H9 (cell line): ENCODE measurements around the gene PON2. TPM values are rescaled to one million over a fixed set of nuclear protein-coding genes. Genes with fewer than 3 reads are reported as not detected.

Source experiments
- DNase-seq: peaks from one replicate; pipeline ENCODE4 v3.0.0-alpha.2; 2017
- H2AFZ ChIP-seq: one replicate; pipeline ENCODE4 v1.6.1; 2013; ENCODE audit warnings: mild to moderate bottlenecking, low read length, control low read depth, moderate library complexity
- H2AK5ac ChIP-seq: 2 replicates; pipeline ENCODE4 v1.6.1; 2013; ENCODE audit warnings: low read length, control low read depth, mixed read lengths; ENCODE audit not compliant: insufficient read length
- H2BK120ac ChIP-seq: one replicate; pipeline ENCODE4 v1.6.1; 2013; ENCODE audit warnings: low read depth, mild to moderate bottlenecking, low read length, control low read depth, inconsistent platforms; ENCODE audit not compliant: poor library complexity, severe bottlenecking
- H2BK12ac ChIP-seq: 2 replicates; pipeline ENCODE4 v1.6.1; 2013; ENCODE audit warnings: low read length, control low read depth, mixed read lengths, low read depth; ENCODE audit not compliant: insufficient read length
- H2BK15ac ChIP-seq: 2 replicates; pipeline ENCODE4 v1.6.1; 2013; ENCODE audit warnings: low read depth, low read length, control low read depth
- H2BK20ac ChIP-seq: one replicate; pipeline ENCODE4 v1.6.1; 2013; ENCODE audit warnings: low read depth, mild to moderate bottlenecking, low read length, control low read depth, inconsistent platforms; ENCODE audit not compliant: poor library complexity, severe bottlenecking
- H2BK5ac ChIP-seq: 2 replicates; pipeline ENCODE4 v1.6.1; 2013; ENCODE audit warnings: low read length, control low read depth, mixed read lengths; ENCODE audit not compliant: insufficient read length
- H3K14ac ChIP-seq: 2 replicates; pipeline ENCODE4 v1.6.1; 2013; ENCODE audit warnings: low read length, control low read depth; ENCODE audit not compliant: insufficient read depth
- H3K18ac ChIP-seq: 2 replicates; pipeline ENCODE4 v1.6.1; 2013; ENCODE audit warnings: low read depth, mild to moderate bottlenecking, mixed read lengths, low read length, control low read depth; ENCODE audit not compliant: insufficient read length
- H3K23ac ChIP-seq: 2 replicates; pipeline ENCODE4 v1.6.1; 2013; ENCODE audit warnings: low read length, control low read depth, mixed read lengths, low read depth; ENCODE audit not compliant: insufficient read length
- H3K23me2 ChIP-seq: 2 replicates; pipeline ENCODE4 v1.6.1; 2013; ENCODE audit warnings: low read depth, mild to moderate bottlenecking, mixed read lengths, low read length, control low read depth; ENCODE audit not compliant: insufficient read length, poor library complexity, severe bottlenecking
- H3K27ac ChIP-seq: 2 replicates; pipeline ENCODE4 v1.5.1; 2013; ENCODE audit warnings: low read length, control low read depth, mixed read lengths, low read depth; ENCODE audit not compliant: insufficient read length
- H3K27me3 ChIP-seq: 2 replicates; pipeline ENCODE4 v1.6.1; 2013; ENCODE audit warnings: low read length, control low read depth, inconsistent platforms; ENCODE audit not compliant: insufficient read depth
- H3K4ac ChIP-seq: 2 replicates; pipeline ENCODE4 v1.6.1; 2013; ENCODE audit warnings: low read depth, mild to moderate bottlenecking, control low read depth, inconsistent platforms, low read length, moderate library complexity
- H3K4me1 ChIP-seq: 2 replicates; pipeline ENCODE4 v1.6.1; 2013; ENCODE audit warnings: low read length, control low read depth, inconsistent platforms; ENCODE audit not compliant: insufficient read depth
- H3K4me2 ChIP-seq: 2 replicates; pipeline ENCODE4 v1.6.1; 2013; ENCODE audit warnings: low read length, control low read depth, mixed read lengths; ENCODE audit not compliant: insufficient read length, insufficient read depth
- H3K56ac ChIP-seq: 2 replicates; pipeline ENCODE4 v1.6.1; 2013; ENCODE audit warnings: low read depth, mild to moderate bottlenecking, mixed read lengths, low read length, control low read depth; ENCODE audit not compliant: insufficient read length
- H3K79me1 ChIP-seq: 2 replicates; pipeline ENCODE4 v1.6.1; 2013; ENCODE audit warnings: low read depth, mild to moderate bottlenecking, moderate library complexity, low read length, control low read depth, inconsistent platforms; ENCODE audit not compliant: insufficient read depth, poor library complexity, severe bottlenecking
- H3K79me2 ChIP-seq: 2 replicates; pipeline ENCODE4 v1.6.1; 2013; ENCODE audit warnings: low read length, control low read depth, inconsistent platforms; ENCODE audit not compliant: insufficient read depth
- H3K9ac ChIP-seq: 2 replicates; pipeline ENCODE4 v1.6.1; 2013; ENCODE audit warnings: low read length, control low read depth, mixed read lengths; ENCODE audit not compliant: insufficient read length; ENCODE audit errors: extremely low read depth
- H3K9me3 ChIP-seq: one replicate; pipeline ENCODE4 v1.6.1; 2013; ENCODE audit warnings: low read depth, low read length, inconsistent platforms; ENCODE audit not compliant: control insufficient read depth
- H3T11ph ChIP-seq: one replicate; pipeline ENCODE4 v1.6.1; 2013; ENCODE audit warnings: mild to moderate bottlenecking, low read length, control low read depth, inconsistent platforms
- H4K20me1 ChIP-seq: one replicate; pipeline ENCODE4 v1.6.1; 2013; ENCODE audit not compliant: control insufficient read depth, insufficient read length, insufficient read depth
- H4K5ac ChIP-seq: 2 replicates; pipeline ENCODE4 v1.6.1; 2013; ENCODE audit warnings: low read depth, mild to moderate bottlenecking, mixed read lengths, low read length, control low read depth; ENCODE audit not compliant: insufficient read length
- H4K8ac ChIP-seq: replicated peaks from 2 replicates; pipeline ENCODE4 v1.6.1; 2013; ENCODE audit warnings: low read length, control low read depth, mixed read lengths, low read depth; ENCODE audit not compliant: insufficient read length
- H4K91ac ChIP-seq: 2 replicates; pipeline ENCODE4 v1.6.1; 2013; ENCODE audit warnings: low read depth, mild to moderate bottlenecking, moderate library complexity, mixed read lengths, low read length, control low read depth; ENCODE audit not compliant: insufficient read length
- H3K27ac Mint-ChIP-seq, 3 experiments: 2 replicates in 2 of 3; 3 replicates in 1 of 3; pipeline ENCODE4 v1.8.0; 2020 to 2021; ENCODE audit warnings: mixed read lengths in 3 of 3, mild to moderate bottlenecking in 1 of 3, moderate library complexity in 1 of 3
- H3K27me3 Mint-ChIP-seq: 2 replicates; pipeline ENCODE4 v1.8.0; 2021; ENCODE audit warnings: low read depth, mild to moderate bottlenecking, moderate library complexity, mixed read lengths
- H3K36me3 Mint-ChIP-seq, 3 experiments: 2 replicates in 2 of 3; 3 replicates in 1 of 3; pipeline ENCODE4 v1.8.0; 2020 to 2021; ENCODE audit warnings: low read depth in 3 of 3, mixed read lengths in 3 of 3; ENCODE audit not compliant: insufficient read depth in 1 of 3
- H3K4me1 Mint-ChIP-seq, 2 experiments: 2 replicates each; pipeline ENCODE4 v1.8.0; 2020; ENCODE audit warnings: mixed read lengths in 2 of 2
- H3K4me3 Mint-ChIP-seq, 2 experiments: 2 replicates in 1 of 2; 3 replicates in 1 of 2; pipeline ENCODE4 v1.8.0; 2020 to 2021; ENCODE audit warnings: mild to moderate bottlenecking in 2 of 2, mixed read lengths in 2 of 2, moderate library complexity in 1 of 2
- H3K9me3 Mint-ChIP-seq, 2 experiments: 2 replicates in 1 of 2; 3 replicates in 1 of 2; pipeline ENCODE4 v1.8.0; 2020; ENCODE audit warnings: mild to moderate bottlenecking in 2 of 2, mixed read lengths in 2 of 2, moderate library complexity in 1 of 2
- CTCF ChIP-seq: fragments of 200-600 bp; sonication (generic); conservative IDR thresholded peaks from 3 replicates; pipeline ENCODE4 v1.8.0; 2021; ENCODE audit warnings: antibody characterized with exemption, mild to moderate bottlenecking
- total RNA-seq: library from RNA; stranded (reverse); gene quantifications from 2 replicates; pipeline ENCODE4 v1.2.1, GENCODE V29; 2021

Gene PON2
- total RNA-seq, 1 experiment from 2014 or later: 26.7 TPM

- Mint-ChIP-seq H3K9me3 (no peaks in the 10 kb centered on the region), H3K36me3 (peaks cover 6 to 15% (median 11%) of the 10 kb centered on the region in 3 experiments), H3K4me3 (no peak overlapping the region), H3K27me3 (no peaks in the 10 kb centered on the region), H3K27ac (peak overlapping the region in 1 of 3 experiments; percentile 6; a peak in 1 of 7 replicates), H3K4me1 (peaks cover 16 to 19% of the 10 kb centered on the region in 2 experiments)
- no peak overlapping the region for H3K14ac ChIP-seq
- no peak overlapping the region for H3K56ac ChIP-seq
- no peaks in the 10 kb centered on the region; the same call in 1 of the 2 replicates for H3K4me1 ChIP-seq
- no peak overlapping the region for H4K5ac ChIP-seq
- no peak overlapping the region for H3K4me2 ChIP-seq
- H4K91ac ChIP-seq: no peak overlapping the region
- no peak overlapping the region for H3K27ac ChIP-seq
- H2BK15ac ChIP-seq: no peak overlapping the region
- H3K18ac ChIP-seq: no peak overlapping the region
- no peak overlapping the region for H2BK5ac ChIP-seq
- no peaks in the 10 kb centered on the region for H3K9me3 ChIP-seq
- H2AK5ac ChIP-seq: no peak overlapping the region
- H3K79me2 ChIP-seq: no peaks in the 10 kb centered on the region
- no peak overlapping the region for H3K9ac ChIP-seq
- no peak overlapping the region for H2AFZ ChIP-seq
- H2BK20ac ChIP-seq: no peak overlapping the region
- no peak overlapping the region for H3T11ph ChIP-seq
- H3K23ac ChIP-seq: no peak overlapping the region
- no peaks in the 10 kb centered on the region; the same call in 1 of the 2 replicates for H3K27me3 ChIP-seq
- TF ChIP-seq CTCF: no peak
- H2BK12ac ChIP-seq: no peak overlapping the region
- no peak for DNase-seq
- no peak overlapping the region for H2BK120ac ChIP-seq
- H3K4ac ChIP-seq: no peak overlapping the region
- H3K23me2 ChIP-seq: no peaks in the 10 kb centered on the region
- no peaks in the 10 kb centered on the region for H3K79me1 ChIP-seq
- no peak overlapping the region for H4K8ac ChIP-seq
- H4K20me1 ChIP-seq: no peaks in the 10 kb centered on the region
Observed at GRCh38 chr7:95421847-95422444, 12.9 kb downstream of the PON2 start.
